SK-N-SH (cell line): ENCODE measurements around the gene MYH15. TPM values are rescaled to one million over a fixed set of nuclear protein-coding genes. Genes with fewer than 3 reads are reported as not detected.
A peak's percentile ranks its signal among the peaks of the same experiment; 100 is the strongest.

Source experiments
- CTCF ChIA-PET: fragments of 300-600, 350-600 bp; formaldehyde crosslinking; extraction: SDS; loops from one replicate; lab custom pipeline; 2021; lab: Yijun Ruan, JAX
- POLR2A ChIA-PET: fragments of 350-600 bp; sonication (Branson Sonifier 250); formaldehyde crosslinking; extraction: SDS; loops from one replicate; lab custom pipeline; 2020; ENCODE audit warnings: antibody characterized with exemption, inconsistent platforms; lab: Yijun Ruan, JAX
- DNase-seq: peaks from one replicate; pipeline ENCODE4 v3.0.0; 2012
- H2AFZ ChIP-seq: fragments of 200-600 bp; sonication (generic); 2 replicates; pipeline ENCODE4 v1.8.1; 2016; ENCODE audit warnings: antibody characterized with exemption, mild to moderate bottlenecking, low read depth
- H3F3A ChIP-seq: fragments of 200-600 bp; sonication (generic); replicated peaks from 2 replicates; pipeline ENCODE3; 2016; ENCODE audit warnings: antibody characterized with exemption, mild to moderate bottlenecking; ENCODE audit not compliant: insufficient read depth
- H3K27ac ChIP-seq, 2 experiments: fragments of 200-500 bp in 1 of 2; fragments of 200-600 bp in 1 of 2; sonication (Bioruptor generic) in 1 of 2; sonication (generic), shearing (Covaris generic) in 1 of 2; 2 replicates each; pipeline versions ENCODE4 v1.5.1 to v1.6.1; 2014 to 2016; ENCODE audit warnings: low read depth in 2 of 2, inconsistent platforms in 1 of 2, low read length in 1 of 2, mild to moderate bottlenecking in 1 of 2, mixed read lengths in 1 of 2
- H3K27me3 ChIP-seq: fragments of 200-600 bp; sonication (generic), shearing (Covaris generic); 2 replicates; pipeline ENCODE4 v1.6.1; 2016; ENCODE audit warnings: mixed run types; ENCODE audit not compliant: insufficient read depth
- H3K36me3 ChIP-seq, 2 experiments: fragments of 200-500 bp in 1 of 2; fragments of 200-600 bp in 1 of 2; sonication (Bioruptor generic) in 1 of 2; sonication (generic) in 1 of 2; replicated peaks in 1 of 2; 2 replicates each; pipeline versions ENCODE3 to v1.5.1; 2014 to 2016; ENCODE audit warnings: low read length in 1 of 2, mild to moderate bottlenecking in 1 of 2; ENCODE audit not compliant: insufficient read depth in 2 of 2, control insufficient read depth in 1 of 2
- H3K4me1 ChIP-seq, 2 experiments: fragments of 200-500 bp in 1 of 2; fragments of 200-600 bp in 1 of 2; sonication (Bioruptor generic) in 1 of 2; sonication (generic), shearing (Covaris generic) in 1 of 2; 2 replicates each; pipeline versions ENCODE4 v1.5.1 to v1.6.1; 2014 to 2016; ENCODE audit warnings: low read depth in 1 of 2, low read length in 1 of 2, mixed run types in 1 of 2; ENCODE audit not compliant: insufficient read depth in 2 of 2, control insufficient read depth in 1 of 2
- H3K4me2 ChIP-seq: fragments of 200-600 bp; sonication (generic), shearing (Covaris generic); 2 replicates; pipeline ENCODE4 v1.6.1; 2017; ENCODE audit warnings: mixed run types
- H3K4me3 ChIP-seq, 2 experiments: fragments of 200-500 bp in 1 of 2; fragments of 200-600 bp in 1 of 2; sonication (Bioruptor generic) in 1 of 2; sonication (generic), shearing (Covaris generic) in 1 of 2; 2 replicates each; pipeline versions ENCODE4 v1.5.1 to v1.8.1; 2014 to 2016; ENCODE audit warnings: low read depth in 2 of 2, inconsistent platforms in 1 of 2, low read length in 1 of 2, mild to moderate bottlenecking in 1 of 2, mixed read lengths in 1 of 2, moderate library complexity in 1 of 2
- H3K79me2 ChIP-seq: fragments of 200-600 bp; sonication (generic); 2 replicates; pipeline ENCODE4 v1.8.1; 2017; ENCODE audit warnings: mild to moderate bottlenecking; ENCODE audit not compliant: insufficient read depth
- H3K9ac ChIP-seq: fragments of 200-600 bp; sonication (generic); 2 replicates; pipeline ENCODE4 v1.6.1; 2017; ENCODE audit warnings: mixed run types
- H3K9me2 ChIP-seq: fragments of 200-600 bp; sonication (generic); 2 replicates; pipeline ENCODE4 v1.6.1; 2017; ENCODE audit warnings: mixed run types
- H3K9me3 ChIP-seq: fragments of 200-600 bp; sonication (generic); 2 replicates; pipeline ENCODE4 v1.6.1; 2017; ENCODE audit warnings: mixed run types, mild to moderate bottlenecking, moderate library complexity
- H4K20me1 ChIP-seq: fragments of 200-600 bp; sonication (generic); 2 replicates; pipeline ENCODE4 v1.6.1; 2017; ENCODE audit warnings: mild to moderate bottlenecking, mixed run types; ENCODE audit not compliant: insufficient read depth
- CHD2 ChIP-seq: fragments of 150-350 bp; IDR thresholded peaks from 2 replicates; pipeline ENCODE4 v1.6.1; 2018; ENCODE audit warnings: low read length; ENCODE audit not compliant: partially characterized antibody
- CTCF ChIP-seq: fragments of 200-600 bp; sonication (generic); IDR thresholded peaks from 2 replicates; pipeline ENCODE4 v1.6.1; 2017; ENCODE audit warnings: antibody characterized with exemption, mild to moderate bottlenecking, moderate library complexity
- EZH2phosphoT487 ChIP-seq: fragments of 200-600 bp; sonication (generic); IDR thresholded peaks from 2 replicates; pipeline ENCODE4 v1.6.1; 2017; ENCODE audit warnings: low read depth, mixed run types, mild to moderate bottlenecking, antibody characterized with exemption, moderate library complexity, borderline replicate concordance
- FOXM1 ChIP-seq: IDR thresholded peaks from 2 replicates; pipeline ENCODE4 v1.4.0; 2012; ENCODE audit warnings: low read depth, mild to moderate bottlenecking
- GATA2 ChIP-seq: sonication (generic); formaldehyde crosslinking; IDR thresholded peaks from 2 replicates; pipeline ENCODE4 v1.5.0; 2020; ENCODE audit warnings: mild to moderate bottlenecking, missing genetic modification reagents
- JUND ChIP-seq: IDR thresholded peaks from 2 replicates; pipeline ENCODE4 v1.4.0; 2012
- MAX ChIP-seq: IDR thresholded peaks from 2 replicates; pipeline ENCODE4 v1.4.0; 2012; ENCODE audit warnings: low read depth
- MEF2A ChIP-seq: IDR thresholded peaks from 2 replicates; pipeline ENCODE4 v1.4.0; 2012; ENCODE audit warnings: low read depth, borderline replicate concordance
- MXI1 ChIP-seq: IDR thresholded peaks from 2 replicates; pipeline ENCODE4 v1.6.1; 2012; ENCODE audit warnings: mild to moderate bottlenecking, low read depth, low read length, improper control_type of control experiment
- NFIC ChIP-seq: IDR thresholded peaks from 2 replicates; pipeline ENCODE4 v1.4.0; 2012; ENCODE audit warnings: borderline replicate concordance
- NRF1 ChIP-seq: IDR thresholded peaks from 2 replicates; pipeline ENCODE4 v1.6.1; 2012; ENCODE audit warnings: low read depth, mild to moderate bottlenecking, low read length
- RCOR1 ChIP-seq: fragments of 150-350 bp; IDR thresholded peaks from 2 replicates; pipeline ENCODE4 v1.6.1; 2017; ENCODE audit warnings: antibody characterized with exemption, low read length
- RFX5 ChIP-seq: IDR thresholded peaks from 2 replicates; pipeline ENCODE4 v1.6.1; 2012; ENCODE audit warnings: mild to moderate bottlenecking, improper control_type of control experiment, low read length
- RXRA ChIP-seq: IDR thresholded peaks from 2 replicates; pipeline ENCODE4 v1.4.0; 2012; ENCODE audit warnings: low read depth, mild to moderate bottlenecking, borderline replicate concordance
- SIN3A ChIP-seq: IDR thresholded peaks from 2 replicates; pipeline ENCODE4 v1.6.1; 2012; ENCODE audit warnings: low read depth, mild to moderate bottlenecking, low read length, moderate library complexity, borderline replicate concordance
- SMC3 ChIP-seq: IDR thresholded peaks from 2 replicates; pipeline ENCODE4 v1.6.1; 2012; ENCODE audit warnings: low read depth, low read length, improper control_type of control experiment
- TAF1 ChIP-seq: IDR thresholded peaks from 2 replicates; pipeline ENCODE4 v1.6.1; 2012; ENCODE audit warnings: low read depth, mild to moderate bottlenecking, low read length, moderate library complexity, borderline replicate concordance
- TCF12 ChIP-seq: IDR thresholded peaks from 2 replicates; pipeline ENCODE4 v1.4.0; 2012
- YY1 ChIP-seq: IDR thresholded peaks from 2 replicates; pipeline ENCODE4 v1.4.0; 2012; ENCODE audit warnings: low read depth, mild to moderate bottlenecking
- WGBS: methylation state at CpG from one replicate; pipeline ENCODE4 v1.1.6; 2017; ENCODE audit warnings: low lambda C conversion rate; 5-methylcytosine and 5-hydroxymethylcytosine counted together
- polyA plus RNA-seq, 3 experiments: library from polyadenylated mRNA; depleted of rRNA; stranded (reverse); fragments of >200 nt; gene quantifications; 2 replicates each; pipeline ENCODE4 v1.2.3, GENCODE V29; 2012

The MYH15 gene
- polyA plus RNA-seq, 1 of the 3 experiments (the other 2 are of a cell fraction), result 2.1 TPM

GRCh38 chr3:108393128-108393900, 117.1 kb downstream of the MYH15 start:
- DNase-seq, result no peak
- Histone ChIP-seq H2AFZ (no peak overlapping the region), H3K79me2 (no peaks in the 10 kb centered on the region), H4K20me1 (no peaks in the 10 kb centered on the region), H3F3A (no peaks in the 10 kb centered on the region), H3K4me2 (no peak overlapping the region), H3K9me2 (no peaks in the 10 kb centered on the region), H3K36me3 (no peaks in the 10 kb centered on the region), H3K4me3 (no peak overlapping the region), H3K27me3 (no peaks in the 10 kb centered on the region), H3K4me1 (peaks cover 5 to 10% of the 10 kb centered on the region in 2 experiments; a peak in 2 of 4 replicates), H3K9ac (no peak overlapping the region), H3K27ac (no peak overlapping the region), H3K9me3 (no peaks in the 10 kb centered on the region)
- ChIA-PET CTCF (interaction anchor here (0.6 to 1.4 kb wide), 4 partner anchors 12 to 398 kb away, joined by 3 to 6 read pairs (median 3); no protein-coding TSS in a partner anchor), POLR2A (interaction anchor here (1.5 kb wide), 1 partner anchor 11 kb away, joined by 4 read pairs; no protein-coding TSS in a partner anchor)
- 100% methylated on average over 2 of the region's 3 CpGs for WGBS
- TF ChIP-seq GATA2 (CRISPR knock-in tag), result no peak
- no peak for TF ChIP-seq RFX5

GRCh38 chr3:108391917-108392593, 118.3 kb downstream of the MYH15 start:
- H3K27ac ChIP-seq, result no peak overlapping the region
- no peaks in the 10 kb centered on the region for H3F3A ChIP-seq
- TF ChIP-seq MEF2A, result no peak
- peak; percentile 56; the same call in 1 of the 2 replicates for TF ChIP-seq NFIC
- H3K4me2 ChIP-seq, result 0 out of 2 replicates have a peak overlapping the region, but pooled peaks have one; percentile 10
- H3K36me3 ChIP-seq, result no peaks in the 10 kb centered on the region
- no peaks in the 10 kb centered on the region for H3K79me2 ChIP-seq
- no peaks in the 10 kb centered on the region for H4K20me1 ChIP-seq
- H3K9me3 ChIP-seq, result no peaks in the 10 kb centered on the region
- no peak for DNase-seq
- ChIA-PET CTCF (interaction anchor here (1.3 to 1.4 kb wide), 2 partner anchors 9 to 86 kb away, joined by 3 read pairs; no protein-coding TSS in a partner anchor), POLR2A (interaction anchor here (1.5 kb wide), 1 partner anchor 13 kb away, joined by 4 read pairs; no protein-coding TSS in a partner anchor)
- no peak overlapping the region for H3K4me3 ChIP-seq
- no peaks in the 10 kb centered on the region for H3K27me3 ChIP-seq
- no peak overlapping the region for H2AFZ ChIP-seq
- 66% methylated on average over 3 of the region's 3 CpGs for WGBS
- H3K9me2 ChIP-seq, result no peaks in the 10 kb centered on the region
- peaks cover 6 to 10% of the 10 kb centered on the region in 2 experiments; a peak in 2 of 4 replicates for H3K4me1 ChIP-seq
- H3K9ac ChIP-seq, result no peak overlapping the region

GRCh38 chr3:108389372-108389771, 121.0 kb downstream of the MYH15 start:
- Histone ChIP-seq H3F3A (no peaks in the 10 kb centered on the region), H3K4me1 (peaks cover 6 to 10% of the 10 kb centered on the region in 2 experiments; a peak in 2 of 4 replicates), H3K4me2 (no peak overlapping the region), H3K27ac (no peak overlapping the region), H3K9me2 (no peaks in the 10 kb centered on the region), H3K27me3 (no peaks in the 10 kb centered on the region), H3K4me3 (no peak overlapping the region), H2AFZ (no peak overlapping the region), H4K20me1 (no peaks in the 10 kb centered on the region), H3K36me3 (no peaks in the 10 kb centered on the region), H3K9ac (no peak overlapping the region), H3K9me3 (no peaks in the 10 kb centered on the region), H3K79me2 (no peaks in the 10 kb centered on the region)
- 71% methylated on average over 1 of the region's 1 CpG for WGBS
- ChIA-PET CTCF (interaction anchor here (1.3 to 1.5 kb wide), 2 partner anchors 100 to 713 kb away, joined by 3 to 5 read pairs; no protein-coding TSS in a partner anchor), POLR2A (interaction anchor here (1.2 kb wide), 1 partner anchor 52 kb away, joined by 3 read pairs; no protein-coding TSS in a partner anchor)
- DNase-seq, result no peak
- TF ChIP-seq TCF12, result no peak
- TF ChIP-seq CTCF, result no peak
- no peak for TF ChIP-seq NFIC
- no peak for TF ChIP-seq JUND
- TF ChIP-seq SMC3, result no peak
- no peak for TF ChIP-seq MEF2A
- TF ChIP-seq TAF1, result no peak
- TF ChIP-seq MXI1, result no peak
- TF ChIP-seq RXRA, result no peak
- no peak for TF ChIP-seq EZH2phosphoT487
- TF ChIP-seq RCOR1, result no peak
- TF ChIP-seq FOXM1, result no peak
- TF ChIP-seq CHD2, result no peak
- TF ChIP-seq SIN3A, result no peak
- TF ChIP-seq MAX, result no peak
- TF ChIP-seq YY1, result no peak
- TF ChIP-seq NRF1, result no peak
